HG02798 (cell line): Measurements from ENCODE around the gene HLCS.
"Not testable (repeated sequence)": the region's sequence is repeated elsewhere in the genome, so short reads cannot be mapped to it uniquely, and the experiment has no call there.

Source experiments
- ATAC-seq: cut with Tn5 transposase; IDR thresholded peaks from one replicate; pipeline ENCODE4 v1.9.1; 2021; ENCODE audit warnings: mild to moderate bottlenecking; ENCODE audit not compliant: unreplicated experiment, poor library complexity

Gene HLCS

GRCh38 chr21:36960676-36961284 is 5.7 kb downstream of the HLCS start:
- ATAC-seq, result no peak

GRCh38 chr21:36959020-36959835 is 7.2 kb downstream of the HLCS start:
- no peak for ATAC-seq

GRCh38 chr21:36955783-36956182 is 10.7 kb downstream of the HLCS start:
- ATAC-seq, result no peak

GRCh38 chr21:36952331-36952730 is 14.1 kb downstream of the HLCS start:
- not testable (repeated sequence) for ATAC-seq

GRCh38 chr21:36949171-36950141 is 17.0 kb downstream of the HLCS start:
- ATAC-seq, result no peak

GRCh38 chr21:36948686-36949085 is 17.8 kb downstream of the HLCS start:
- no peak for ATAC-seq

- no peak for ATAC-seq
These were observed 19.5 kb downstream of the HLCS start for GRCh38 chr21:36946949-36947356.

GRCh38 chr21:36945496-36946138 is 20.9 kb downstream of the HLCS start:
- peak; percentile 63 for ATAC-seq

GRCh38 chr21:36936361-36937135 is 29.9 kb downstream of the HLCS start:
- ATAC-seq, result no peak

GRCh38 chr21:36934864-36935420 is 31.5 kb downstream of the HLCS start:
- no peak for ATAC-seq

- no peak for ATAC-seq
These were observed 34.2 kb downstream of the HLCS start for GRCh38 chr21:36932161-36932816.

GRCh38 chr21:36929622-36930021 is 36.8 kb downstream of the HLCS start:
- no peak for ATAC-seq

GRCh38 chr21:36928960-36929359 is 37.5 kb downstream of the HLCS start:
- ATAC-seq, result no peak

GRCh38 chr21:36927719-36928117 is 38.8 kb downstream of the HLCS start:
- peak; percentile 41 for ATAC-seq

- ATAC-seq, result no peak
These were observed 39.3 kb downstream of the HLCS start for GRCh38 chr21:36926989-36927718.

GRCh38 chr21:36923270-36923669 is 43.2 kb downstream of the HLCS start:
- no peak for ATAC-seq

- no peak for ATAC-seq
These were observed 43.6 kb downstream of the HLCS start for GRCh38 chr21:36922861-36923260.

- no peak for ATAC-seq
These were observed 48.2 kb downstream of the HLCS start for GRCh38 chr21:36918291-36918690.
